ENCODE results near the gene PPP1R15B.

PPP1R15B gene

GRCh38 chr1:204367193-204367858 is 44.3 kb downstream of the PPP1R15B start:
- H3K9me3 ChIP-seq: no peaks in the 10 kb centered on the region
- peaks cover 8% of the 10 kb centered on the region; the same call in 1 of the 2 replicates for H3K27me3 ChIP-seq (ENCODE audit: low read depth)
- no peaks in the 10 kb centered on the region for H3K36me3 ChIP-seq (replicated peaks)
- peaks cover 4% of the 10 kb centered on the region; the same call in 1 of the 2 replicates for H3K4me1 ChIP-seq
- H3K4me3 ChIP-seq: no peak overlapping the region
- DNase-seq (ENCODE audit: low spot score in 2 of 2): no peak
- in situ Hi-C loops (cut with MboI; ENCODE audit: low sequenced_read_pairs): loop anchor here (25.0 kb wide), 1 partner anchor 505 kb away; the partner anchor contains the start of gene SNRPE

- DNase-seq (ENCODE audit: low spot score in 2 of 2): peak in 1 of 2 experiments; percentile 38
- H3K4me3 ChIP-seq: no peak overlapping the region
- peaks cover 5% of the 10 kb centered on the region; the same call in 1 of the 2 replicates for H3K27me3 ChIP-seq (ENCODE audit: low read depth)
- in situ Hi-C loops (cut with MboI; ENCODE audit: low sequenced_read_pairs): loop anchor here (25.0 kb wide), 1 partner anchor 504 kb away; the partner anchor contains the start of gene SNRPE
- H3K4me1 ChIP-seq: peaks cover 4% of the 10 kb centered on the region; the same call in 1 of the 2 replicates
- no peaks in the 10 kb centered on the region for H3K36me3 ChIP-seq (replicated peaks)
- H3K9me3 ChIP-seq: no peaks in the 10 kb centered on the region
Measured at GRCh38 chr1:204366759-204367158, 44.9 kb downstream of the PPP1R15B start.

GRCh38 chr1:204363335-204364114 is 48.1 kb downstream of the PPP1R15B start:
- Histone ChIP-seq H3K27me3 (ENCODE audit: low read depth) (peaks cover under 1% of the 10 kb centered on the region; the same call in 1 of the 2 replicates), H3K4me1 (peaks cover 4% of the 10 kb centered on the region; the same call in 1 of the 2 replicates)

GRCh38 chr1:204362984-204363334 is 48.7 kb downstream of the PPP1R15B start:
- no peak for DNase-seq (ENCODE audit: low spot score in 2 of 2)
- Histone ChIP-seq H3K4me3 (peak overlapping the region; percentile 15; the same call in 1 of the 2 replicates), H3K4me1 (peaks cover 4% of the 10 kb centered on the region; the same call in 1 of the 2 replicates), H3K36me3 (replicated peaks) (no peaks in the 10 kb centered on the region), H3K9me3 (no peaks in the 10 kb centered on the region), H3K27me3 (ENCODE audit: low read depth) (peaks cover 3% of the 10 kb centered on the region; the same call in 1 of the 2 replicates)
- in situ Hi-C loops (cut with MboI; ENCODE audit: low sequenced_read_pairs): loop anchor here (5.0 to 25.0 kb wide), 2 partner anchors 206 to 501 kb away; partner anchors contain the start of gene SNRPE

More at GRCh38 chr1:204363335-204364114, 48.1 kb downstream of the PPP1R15B start:
- in situ Hi-C loops (cut with MboI; ENCODE audit: low sequenced_read_pairs): loop anchor here (5.0 to 25.0 kb wide), 2 partner anchors 206 to 501 kb away; partner anchors contain the start of gene SNRPE
- Histone ChIP-seq H3K4me3 (peak overlapping the region; percentile 15), H3K36me3 (replicated peaks) (no peaks in the 10 kb centered on the region), H3K9me3 (no peaks in the 10 kb centered on the region)
- DNase-seq (ENCODE audit: low spot score in 2 of 2): peak; percentile 62 to 79

GRCh38 chr1:204361781-204362180 is 49.8 kb downstream of the PPP1R15B start:
- Histone ChIP-seq H3K4me1 (peaks cover 4% of the 10 kb centered on the region; the same call in 1 of the 2 replicates), H3K9me3 (no peaks in the 10 kb centered on the region), H3K27me3 (ENCODE audit: low read depth) (peaks cover 7% of the 10 kb centered on the region), H3K36me3 (replicated peaks) (no peaks in the 10 kb centered on the region), H3K4me3 (no peak overlapping the region)
- in situ Hi-C loops (cut with MboI; ENCODE audit: low sequenced_read_pairs): loop anchor here (5.0 to 25.0 kb wide), 2 partner anchors 204 to 499 kb away; partner anchors contain the start of gene SNRPE
- no peak for DNase-seq (ENCODE audit: low spot score in 2 of 2)

GRCh38 chr1:204361341-204361771 is 50.3 kb downstream of the PPP1R15B start:
- Histone ChIP-seq H3K4me3 (no peak overlapping the region), H3K4me1 (peaks cover 4% of the 10 kb centered on the region; the same call in 1 of the 2 replicates)

GRCh38 chr1:204360314-204360713 is 51.3 kb downstream of the PPP1R15B start:
- DNase-seq (ENCODE audit: low spot score in 2 of 2): no peak
- Histone ChIP-seq H3K4me3 (no peak overlapping the region), H3K4me1 (peaks cover 4% of the 10 kb centered on the region; the same call in 1 of the 2 replicates), H3K36me3 (replicated peaks) (no peaks in the 10 kb centered on the region), H3K9me3 (no peaks in the 10 kb centered on the region), H3K27me3 (ENCODE audit: low read depth) (peaks cover 16% of the 10 kb centered on the region)
- in situ Hi-C loops (cut with MboI; ENCODE audit: low sequenced_read_pairs): loop anchor here (5.0 to 25.0 kb wide), 2 partner anchors 203 to 498 kb away; partner anchors contain the start of gene SNRPE

More at GRCh38 chr1:204361341-204361771, 50.3 kb downstream of the PPP1R15B start:
- DNase-seq (ENCODE audit: low spot score in 2 of 2): no peak
- peaks cover 10% of the 10 kb centered on the region for H3K27me3 ChIP-seq (ENCODE audit: low read depth)
- no peaks in the 10 kb centered on the region for H3K9me3 ChIP-seq
- H3K36me3 ChIP-seq (replicated peaks): no peaks in the 10 kb centered on the region
- in situ Hi-C loops (cut with MboI; ENCODE audit: low sequenced_read_pairs): loop anchor here (5.0 to 25.0 kb wide), 2 partner anchors 204 to 499 kb away; partner anchors contain the start of gene SNRPE

- Histone ChIP-seq H3K4me1 (peaks cover 4% of the 10 kb centered on the region; the same call in 1 of the 2 replicates), H3K9me3 (no peaks in the 10 kb centered on the region), H3K27me3 (ENCODE audit: low read depth) (peaks cover 23% of the 10 kb centered on the region), H3K4me3 (no peak within 1 kb of the TSS), H3K36me3 (replicated peaks) (no peaks in the 10 kb centered on the region)
- peak in 1 of 2 experiments; percentile 55 for DNase-seq (ENCODE audit: low spot score in 2 of 2)
- in situ Hi-C loops (cut with MboI; ENCODE audit: low sequenced_read_pairs): loop anchor here (5.0 to 25.0 kb wide), 2 partner anchors 202 to 497 kb away; partner anchors contain the start of gene SNRPE
Measured at GRCh38 chr1:204359474-204360255, 52.0 kb downstream of the PPP1R15B start, which contains the start of gene PLEKHA6. Gene PLEKHA6 (minus strand): TSS chr1:204359929. CDS start chr1:204273727, 86,202 bp downstream.

GRCh38 chr1:204359131-204359473 is 52.5 kb downstream of the PPP1R15B start:
- Histone ChIP-seq H3K27me3 (ENCODE audit: low read depth) (peaks cover 23% of the 10 kb centered on the region), H3K9me3 (no peaks in the 10 kb centered on the region), H3K36me3 (replicated peaks) (no peaks in the 10 kb centered on the region), H3K4me1 (peaks cover 4% of the 10 kb centered on the region; the same call in 1 of the 2 replicates), H3K4me3 (no peak overlapping the region)
- DNase-seq (ENCODE audit: low spot score in 2 of 2): no peak
- in situ Hi-C loops (cut with MboI; ENCODE audit: low sequenced_read_pairs): loop anchor here (25.0 kb wide), 1 partner anchor 497 kb away; the partner anchor contains the start of gene SNRPE

GRCh38 chr1:204358605-204359004 is 53.0 kb downstream of the PPP1R15B start:
- in situ Hi-C loops (cut with MboI; ENCODE audit: low sequenced_read_pairs): loop anchor here (25.0 kb wide), 1 partner anchor 496 kb away; the partner anchor contains the start of gene SNRPE

GRCh38 chr1:204357551-204358490 is 53.8 kb downstream of the PPP1R15B start:
- no peak for DNase-seq (ENCODE audit: low spot score in 2 of 2)
- H3K9me3 ChIP-seq: no peaks in the 10 kb centered on the region
- H3K36me3 ChIP-seq (replicated peaks): no peaks in the 10 kb centered on the region
- H3K4me3 ChIP-seq: no peak overlapping the region
- H3K27me3 ChIP-seq (ENCODE audit: low read depth): peaks cover 23% of the 10 kb centered on the region
- in situ Hi-C loops (cut with MboI; ENCODE audit: low sequenced_read_pairs): loop anchor here (25.0 kb wide), 1 partner anchor 496 kb away; the partner anchor contains the start of gene SNRPE
- no peaks in the 10 kb centered on the region for H3K4me1 ChIP-seq

More at GRCh38 chr1:204358605-204359004, 53.0 kb downstream of the PPP1R15B start:
- no peak for DNase-seq (ENCODE audit: low spot score in 2 of 2)
- peaks cover 23% of the 10 kb centered on the region for H3K27me3 ChIP-seq (ENCODE audit: low read depth)
- H3K4me1 ChIP-seq: peaks cover 4% of the 10 kb centered on the region; the same call in 1 of the 2 replicates
- no peak overlapping the region for H3K4me3 ChIP-seq
- no peaks in the 10 kb centered on the region for H3K36me3 ChIP-seq (replicated peaks)
- H3K9me3 ChIP-seq: no peaks in the 10 kb centered on the region

Data from HAP-1 (cell line).